Measurements from ENCODE around the gene TCF12.

GRCh38 chr15:57223887-57224286, 305.4 kb downstream of the TCF12 start:
- TF ChIP-seq CTCF (IDR thresholded peaks at IDR 0.05) (no peak), EP300 (IDR thresholded peaks at IDR 0.05; ENCODE audit: low read depth) (no peak)

Measured in transverse colon (tissue), 3 donors.